ENCODE data around the gene UNK.

The UNK gene

GRCh38 chr17:75821552-75821951 lies 36.9 kb downstream of the UNK start:
- no peak for DNase-seq (ENCODE audit: low spot score)
- no peak for TF ChIP-seq CTCF (IDR thresholded peaks at IDR 0.05; ENCODE audit: extremely low read depth, missing control alignments)

GRCh38 chr17:75822119-75822799 lies 37.7 kb downstream of the UNK start:
- DNase-seq (ENCODE audit: low spot score) = peak; percentile 29
- no peak for TF ChIP-seq CTCF (IDR thresholded peaks at IDR 0.05; ENCODE audit: extremely low read depth, missing control alignments)

GRCh38 chr17:75822800-75823166 lies 38.2 kb downstream of the UNK start:
- TF ChIP-seq CTCF (IDR thresholded peaks at IDR 0.05; ENCODE audit: extremely low read depth, missing control alignments) = no peak
- DNase-seq (ENCODE audit: low spot score) = peak; percentile 32

- DNase-seq (ENCODE audit: low spot score) = no peak
- no peak for TF ChIP-seq CTCF (IDR thresholded peaks at IDR 0.05; ENCODE audit: extremely low read depth, missing control alignments)
Measured at GRCh38 chr17:75823257-75824041, 38.8 kb downstream of the UNK start.

GRCh38 chr17:75824050-75824552 lies 39.5 kb downstream of the UNK start:
- no peak for DNase-seq (ENCODE audit: low spot score)
- no peak for TF ChIP-seq CTCF (IDR thresholded peaks at IDR 0.05; ENCODE audit: extremely low read depth, missing control alignments)

- TF ChIP-seq CTCF (IDR thresholded peaks at IDR 0.05; ENCODE audit: extremely low read depth, missing control alignments) = no peak
- no peak for DNase-seq (ENCODE audit: low spot score)
Measured at GRCh38 chr17:75824666-75825065, 40.1 kb downstream of the UNK start.

- no peak for DNase-seq (ENCODE audit: low spot score)
- TF ChIP-seq CTCF (IDR thresholded peaks at IDR 0.05; ENCODE audit: extremely low read depth, missing control alignments) = no peak
Measured at GRCh38 chr17:75825149-75825552, 40.5 kb downstream of the UNK start.
